MM.1S (cell line): ENCODE data around the gene SYT13.

Experiments
- DNase-seq: peaks from one replicate; pipeline ENCODE4 v3.0.0-alpha.2; 2015
- H2AFZ ChIP-seq: fragments of 300-600 bp; sonication (generic); 2 replicates; pipeline ENCODE4 v1.6.0; 2016; ENCODE audit warnings: antibody characterized with exemption, low read length
- H3F3A ChIP-seq: fragments of 300-600 bp; sonication (generic); 2 replicates; pipeline ENCODE4 v1.6.1; 2016; ENCODE audit warnings: mild to moderate bottlenecking, antibody characterized with exemption, low read length, moderate library complexity, mixed read lengths; ENCODE audit not compliant: insufficient read depth
- H3K27ac ChIP-seq: fragments of 300-600 bp; sonication (generic); 2 replicates; pipeline ENCODE4 v1.5.1; 2016; ENCODE audit warnings: mild to moderate bottlenecking, low read length
- H3K27me3 ChIP-seq: fragments of 300-600 bp; sonication (generic); replicated peaks from 2 replicates; pipeline ENCODE4 v1.6.0; 2016; ENCODE audit warnings: low read length; ENCODE audit not compliant: insufficient read depth
- H3K36me3 ChIP-seq: fragments of 300-600 bp; sonication (generic); replicated peaks from 2 replicates; pipeline ENCODE4 v1.6.1; 2016; ENCODE audit warnings: mild to moderate bottlenecking, low read length, mixed read lengths; ENCODE audit not compliant: insufficient read depth
- H3K4me1 ChIP-seq: fragments of 300-600 bp; sonication (generic); 2 replicates; pipeline ENCODE4 v1.6.1; 2016; ENCODE audit warnings: low read length, mixed read lengths
- H3K4me2 ChIP-seq: fragments of 300-600 bp; sonication (generic); 2 replicates; pipeline ENCODE4 v1.6.0; 2016; ENCODE audit warnings: low read depth, low read length
- H3K4me3 ChIP-seq: fragments of 300-600 bp; sonication (generic); 2 replicates; pipeline ENCODE4 v1.5.1; 2016; ENCODE audit warnings: low read length, mixed read lengths
- H3K79me2 ChIP-seq: fragments of 300-600 bp; sonication (generic); 2 replicates; pipeline ENCODE4 v1.6.1; 2016; ENCODE audit warnings: mixed run types, low read length, mixed read lengths
- H3K9ac ChIP-seq: fragments of 300-600 bp; sonication (generic); 2 replicates; pipeline ENCODE4 v1.6.1; 2016; ENCODE audit warnings: low read length, mixed read lengths
- H3K9me2 ChIP-seq: fragments of 300-600 bp; sonication (generic); replicated peaks from 2 replicates; pipeline ENCODE4 v1.6.1; 2016; ENCODE audit warnings: mild to moderate bottlenecking, low read length, mixed read lengths; ENCODE audit not compliant: insufficient read depth
- H3K9me3 ChIP-seq: fragments of 300-600 bp; sonication (generic); replicated peaks from 2 replicates; pipeline ENCODE4 v1.6.1; 2016; ENCODE audit warnings: mild to moderate bottlenecking, low read length, mixed read lengths; ENCODE audit not compliant: insufficient read depth
- H4K20me1 ChIP-seq: fragments of 300-600 bp; sonication (generic); 2 replicates; pipeline ENCODE4 v1.6.1; 2016; ENCODE audit warnings: mild to moderate bottlenecking, low read length, moderate library complexity, mixed read lengths; ENCODE audit not compliant: insufficient read depth
- CTCF ChIP-seq: fragments of 300-600 bp; sonication (generic); IDR thresholded peaks from 2 replicates; pipeline ENCODE4 v1.5.1; 2016; ENCODE audit warnings: antibody characterized with exemption, low read length, mixed read lengths
- EZH2 ChIP-seq: fragments of 300-600 bp; sonication (generic); optimal IDR thresholded peaks from 2 replicates; pipeline ENCODE3; 2017; ENCODE audit warnings: low read depth, mild to moderate bottlenecking, antibody characterized with exemption, low read length, mixed read lengths
- EZH2phosphoT487 ChIP-seq: fragments of 300-600 bp; sonication (generic); IDR thresholded peaks from 2 replicates; pipeline ENCODE4 v1.6.1; 2018; ENCODE audit warnings: antibody characterized with exemption, low read length

Gene SYT13

GRCh38 chr11:45331839-45332238 is 45.7 kb upstream of the SYT13 start:
- 0 out of 2 replicates have a peak, but pooled peaks cover 3% of the 10 kb centered on the region for H3K4me1 ChIP-seq
- no peaks in the 10 kb centered on the region for H3K9me2 ChIP-seq
- no peaks in the 10 kb centered on the region for H3F3A ChIP-seq
- no peak overlapping the region for H3K27ac ChIP-seq
- TF ChIP-seq CTCF (no peak), EZH2 (no peak), EZH2phosphoT487 (no peak)
- no peaks in the 10 kb centered on the region for H3K27me3 ChIP-seq
- H3K79me2 ChIP-seq, result no peaks in the 10 kb centered on the region
- H4K20me1 ChIP-seq, result no peaks in the 10 kb centered on the region
- no peak overlapping the region for H3K9ac ChIP-seq
- no peak overlapping the region for H2AFZ ChIP-seq
- H3K9me3 ChIP-seq, result no peaks in the 10 kb centered on the region
- H3K4me2 ChIP-seq, result no peak overlapping the region
- no peak overlapping the region for H3K4me3 ChIP-seq
- H3K36me3 ChIP-seq, result no peaks in the 10 kb centered on the region
- no peak for DNase-seq

GRCh38 chr11:45328726-45329125 is 42.6 kb upstream of the SYT13 start:
- no peak overlapping the region for H3K4me2 ChIP-seq
- H3K9ac ChIP-seq, result no peak overlapping the region
- no peaks in the 10 kb centered on the region for H4K20me1 ChIP-seq
- no peak overlapping the region for H3K27ac ChIP-seq
- no peaks in the 10 kb centered on the region for H3K36me3 ChIP-seq
- H3K4me1 ChIP-seq, result 0 out of 2 replicates have a peak, but pooled peaks cover 3% of the 10 kb centered on the region
- no peaks in the 10 kb centered on the region for H3K9me2 ChIP-seq
- H3K27me3 ChIP-seq, result no peaks in the 10 kb centered on the region
- no peak overlapping the region for H2AFZ ChIP-seq
- DNase-seq, result no peak
- H3F3A ChIP-seq, result no peaks in the 10 kb centered on the region
- H3K9me3 ChIP-seq, result no peaks in the 10 kb centered on the region
- no peak overlapping the region for H3K4me3 ChIP-seq
- no peaks in the 10 kb centered on the region for H3K79me2 ChIP-seq
- TF ChIP-seq CTCF, result no peak
- TF ChIP-seq EZH2, result no peak
- no peak for TF ChIP-seq EZH2phosphoT487

- Histone ChIP-seq H3K27ac (no peak overlapping the region), H3K36me3 (no peaks in the 10 kb centered on the region), H3K27me3 (no peaks in the 10 kb centered on the region), H3K9me3 (no peaks in the 10 kb centered on the region), H2AFZ (no peak overlapping the region), H3K4me3 (no peak overlapping the region), H3K79me2 (no peaks in the 10 kb centered on the region), H3K4me2 (no peak overlapping the region), H3K4me1 (no peaks in the 10 kb centered on the region), H3K9ac (no peak overlapping the region), H3F3A (no peaks in the 10 kb centered on the region), H4K20me1 (no peaks in the 10 kb centered on the region), H3K9me2 (no peaks in the 10 kb centered on the region)
- TF ChIP-seq EZH2phosphoT487, result no peak
- no peak for TF ChIP-seq CTCF
- no peak for TF ChIP-seq EZH2
- DNase-seq, result no peak
Measured at GRCh38 chr11:45324459-45324858, 38.3 kb upstream of the SYT13 start.
